T1000 (cell line): ENCODE measurements around the gene NOXO1.
"Not testable (repeated sequence)": the region's sequence is repeated elsewhere in the genome, so short reads cannot be mapped to it uniquely, and the experiment has no call there.

Experiments
- DNase-seq: peaks from one replicate; lab custom pipeline; 2025; ENCODE audit warnings: mixed read lengths; lab: John Stamatoyannopoulos, UW

The NOXO1 gene

DNA sequence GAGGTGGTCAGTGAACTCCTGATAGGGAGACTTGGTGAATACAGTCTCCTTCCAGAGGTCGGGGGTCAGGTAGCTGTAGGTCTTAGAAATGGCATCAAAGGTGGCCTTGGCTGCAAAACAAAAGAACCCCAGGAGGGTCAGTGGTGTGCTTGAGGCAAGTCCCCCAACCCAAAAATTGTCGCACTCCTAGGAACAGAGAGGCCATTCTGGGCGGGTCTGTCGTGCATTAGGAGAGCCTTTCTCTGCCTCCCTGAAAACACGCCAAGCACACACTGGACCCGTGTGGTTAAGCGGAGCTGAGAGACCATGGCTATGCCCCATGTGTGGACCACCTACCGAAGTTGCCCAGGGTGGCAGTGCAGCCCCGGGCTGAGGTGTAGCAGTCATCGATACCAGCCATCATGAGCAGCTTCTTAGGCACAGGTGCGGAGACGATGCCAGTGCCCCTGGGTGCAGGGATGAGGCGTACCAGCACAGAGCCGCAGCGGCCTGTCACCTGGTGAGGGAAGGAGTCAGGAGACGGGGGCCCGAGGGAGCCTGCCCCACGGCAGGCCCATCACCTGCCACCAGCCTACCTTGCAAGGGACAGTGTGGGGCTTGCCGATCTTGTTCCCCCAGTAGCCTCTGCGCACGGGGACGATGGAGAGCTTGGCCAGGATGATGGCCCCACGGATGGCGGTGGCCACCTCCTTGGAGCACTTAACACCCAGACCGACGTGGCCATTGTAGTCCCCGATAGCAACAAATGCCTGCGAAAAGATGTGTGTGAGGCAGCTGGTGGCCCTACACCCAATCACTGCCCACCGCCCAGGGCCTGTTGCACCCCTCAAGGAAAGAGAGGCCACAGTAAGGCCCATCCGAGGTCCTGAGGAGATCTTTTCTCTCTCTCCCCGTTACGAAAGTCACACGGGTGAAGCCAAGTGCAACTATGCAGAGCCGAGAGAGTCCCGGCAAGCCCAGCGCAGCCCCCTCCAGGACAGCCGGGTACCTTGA, 18.8 kb downstream of the NOXO1 start:
- not testable (repeated sequence) for DNase-seq

DNA sequence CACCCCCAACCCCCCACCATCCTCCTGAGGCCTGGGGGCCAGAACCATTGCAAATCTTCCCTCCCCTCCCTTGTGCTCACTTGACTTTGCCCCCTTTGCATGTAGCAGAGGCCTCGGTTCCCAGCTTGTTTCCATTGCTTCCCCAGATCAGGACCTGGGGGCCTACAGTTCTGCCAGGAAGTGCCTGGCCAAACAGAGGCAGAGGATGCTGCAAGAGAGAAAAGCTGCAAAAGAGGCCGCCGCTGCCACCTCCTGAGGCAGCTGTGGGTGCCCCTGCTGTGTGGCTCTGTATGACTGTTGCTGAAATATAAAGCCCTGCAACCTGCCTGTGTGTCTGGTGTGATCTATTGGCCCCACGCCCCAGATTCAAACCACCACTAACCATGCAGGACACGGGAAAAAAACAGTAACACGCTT, 19.6 kb downstream of the NOXO1 start:
- no peak for DNase-seq

DNA sequence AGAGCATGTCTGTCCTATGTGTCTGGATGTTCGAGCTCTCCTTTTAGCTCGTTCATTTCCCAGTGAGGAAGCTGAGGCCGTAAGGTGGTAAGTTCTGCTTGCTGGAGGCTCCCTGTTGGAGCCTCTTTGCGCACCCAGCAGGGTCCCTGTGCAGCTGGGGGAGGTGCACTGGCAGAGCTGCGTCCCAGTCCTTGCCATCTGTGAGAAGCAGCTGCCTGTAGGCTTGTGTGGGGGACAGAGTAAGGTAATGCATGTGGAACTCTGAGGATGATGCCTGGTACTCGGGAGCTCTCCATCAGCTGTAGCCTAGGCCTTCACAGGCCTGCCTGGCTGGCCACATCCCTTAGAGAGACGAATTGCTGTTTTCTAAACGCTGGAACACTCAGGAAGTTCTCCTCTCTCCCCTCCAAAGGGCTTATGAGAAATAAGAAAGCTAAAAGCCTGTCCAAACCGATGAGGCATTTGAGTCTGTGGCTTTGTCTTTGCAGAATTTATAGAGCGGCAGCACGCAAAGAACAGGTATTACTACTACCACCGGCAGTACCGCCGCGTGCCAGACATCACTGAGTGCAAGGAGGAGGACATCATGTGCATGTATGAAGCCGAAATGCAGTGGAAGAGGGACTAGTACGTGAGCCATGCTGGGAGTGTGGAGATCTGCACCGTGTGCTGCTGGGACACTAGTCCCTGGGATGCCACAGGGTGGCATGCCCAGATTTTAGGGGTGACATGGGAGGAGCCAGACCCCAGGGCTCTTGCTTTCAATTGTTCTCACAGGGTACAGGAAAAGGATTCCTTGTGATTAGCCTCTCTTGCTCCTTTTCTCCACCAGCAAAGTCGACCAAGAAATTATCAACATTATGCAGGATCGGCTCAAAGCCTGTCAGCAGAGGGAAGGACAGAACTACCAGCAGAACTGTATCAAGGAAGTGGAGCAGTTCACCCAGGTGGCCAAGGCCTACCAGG, 20.3 kb downstream of the NOXO1 start:
- no peak for DNase-seq

DNA sequence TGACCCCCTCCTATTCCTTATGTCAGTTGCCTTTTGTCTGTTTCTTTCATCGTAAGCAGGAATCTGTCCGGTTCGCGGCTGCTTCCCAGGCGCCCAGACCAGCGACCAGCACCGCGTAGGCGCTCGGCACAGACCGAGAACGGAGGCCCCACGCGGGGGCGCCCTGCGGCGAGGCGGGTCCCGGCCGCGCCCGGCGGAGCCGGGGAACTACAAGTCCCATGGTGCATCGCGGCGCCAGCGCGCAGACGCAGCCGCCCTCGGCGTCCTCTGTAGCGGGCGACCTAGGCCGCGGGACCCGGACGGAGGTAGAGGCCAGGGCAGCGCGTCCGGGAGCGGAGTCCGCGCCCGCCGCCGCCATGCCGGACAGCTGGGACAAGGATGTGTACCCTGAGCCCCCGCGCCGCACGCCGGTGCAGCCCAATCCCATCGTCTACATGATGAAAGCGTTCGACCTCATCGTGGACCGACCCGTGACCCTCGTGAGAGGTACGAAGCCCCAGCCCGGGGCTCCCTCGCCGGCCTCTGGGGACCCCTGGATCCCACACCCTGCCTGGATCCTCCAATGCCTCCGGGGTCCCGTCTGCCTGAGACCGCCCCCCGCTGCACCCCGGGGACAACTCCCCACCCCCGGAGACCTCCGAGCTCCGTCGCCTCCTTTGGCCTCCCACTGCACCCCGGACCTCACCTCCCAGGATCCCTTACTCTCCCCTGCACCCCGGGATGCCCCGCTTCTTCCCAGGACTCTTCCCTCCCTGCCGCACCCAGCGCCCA, 21.8 kb downstream of the NOXO1 start, which contains the start of gene NDUFB10:
Gene NDUFB10, plus strand, starts transcription at position 270 of the 771 bp plus-strand sequence. Its CDS starts 87 bp downstream, at position 357.
- DNase-seq, result peak; percentile 88

DNA sequence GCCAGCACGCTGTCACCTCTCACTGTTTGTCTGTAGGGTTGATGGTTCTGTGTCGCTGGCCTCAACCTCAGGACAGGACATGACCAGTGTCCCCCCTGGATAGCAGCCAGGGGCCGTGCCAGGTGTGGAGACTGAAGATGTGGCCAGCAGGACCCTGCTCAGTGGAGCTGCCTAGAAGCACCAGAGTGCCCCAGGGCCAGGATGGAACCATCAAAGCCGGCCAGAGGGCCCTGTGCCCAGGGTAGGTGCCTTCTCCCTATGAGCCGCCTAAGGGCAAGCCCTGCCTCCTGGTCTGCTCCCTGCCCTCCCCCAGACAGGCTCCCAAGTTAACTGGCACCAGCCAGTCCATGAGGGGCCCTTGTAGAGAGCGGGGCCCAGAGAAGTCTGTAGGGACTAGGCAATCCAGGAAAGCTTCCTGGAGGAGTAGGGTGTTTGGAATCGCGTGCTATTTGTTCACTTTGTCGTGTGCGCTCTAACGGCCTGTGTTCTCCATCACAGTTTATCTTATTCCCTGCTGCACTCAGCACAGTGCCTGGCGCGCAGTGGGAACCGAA, 22.5 kb downstream of the NOXO1 start:
- no peak for DNase-seq

DNA sequence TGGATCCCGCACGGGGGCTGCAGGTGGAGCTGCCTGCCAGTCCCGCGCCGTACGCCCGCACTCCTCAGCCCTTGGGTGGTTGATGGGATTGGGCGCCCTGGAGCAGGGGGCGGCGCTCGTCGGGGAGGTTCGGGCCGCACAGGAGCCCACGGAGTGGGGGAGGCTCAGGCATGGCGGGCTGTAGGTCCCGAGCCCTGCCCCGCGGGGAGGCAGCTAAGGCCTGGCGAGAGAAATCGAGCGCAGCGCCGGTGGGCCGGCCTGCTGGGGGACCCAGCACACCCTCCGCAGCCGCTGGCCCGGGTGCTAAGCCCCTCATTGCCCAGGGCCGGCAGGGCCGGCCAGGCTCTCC, 23.2 kb downstream of the NOXO1 start:
- DNase-seq, result not testable (repeated sequence)

DNA sequence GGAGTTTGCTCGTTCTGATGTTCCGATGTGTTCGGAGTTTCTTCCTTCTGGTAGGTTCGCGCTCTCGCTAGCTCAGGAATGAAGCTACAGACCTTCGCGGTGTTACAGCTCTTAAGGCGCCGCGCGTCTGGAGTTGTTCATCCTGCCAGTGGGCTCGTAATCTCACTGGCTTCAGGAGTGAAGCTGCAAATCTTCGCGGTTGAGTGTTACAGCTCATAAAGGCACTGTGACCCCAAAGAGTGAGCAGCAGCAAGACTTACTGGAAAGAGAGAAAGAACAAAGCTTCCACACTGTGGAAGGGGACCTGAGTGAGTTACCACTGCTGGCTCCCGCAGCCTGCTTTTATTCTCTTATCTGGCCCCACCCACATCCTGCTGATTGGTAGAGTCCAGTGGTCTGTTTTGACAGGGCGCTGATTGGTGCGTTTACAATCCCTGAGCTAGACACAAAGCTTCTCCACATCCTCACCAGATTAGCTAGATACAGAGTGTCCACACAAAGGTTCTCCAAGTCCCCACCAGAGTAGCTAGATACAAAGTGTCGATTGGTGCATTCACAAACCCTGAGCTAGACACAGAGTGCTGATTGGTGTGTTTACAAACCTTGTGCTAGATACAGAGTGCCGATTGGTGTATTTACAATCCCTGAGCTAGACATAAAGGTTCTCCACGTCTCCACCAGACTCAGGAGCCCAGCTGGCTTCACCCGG, 23.7 kb downstream of the NOXO1 start:
- DNase-seq, result peak; percentile 42

DNA sequence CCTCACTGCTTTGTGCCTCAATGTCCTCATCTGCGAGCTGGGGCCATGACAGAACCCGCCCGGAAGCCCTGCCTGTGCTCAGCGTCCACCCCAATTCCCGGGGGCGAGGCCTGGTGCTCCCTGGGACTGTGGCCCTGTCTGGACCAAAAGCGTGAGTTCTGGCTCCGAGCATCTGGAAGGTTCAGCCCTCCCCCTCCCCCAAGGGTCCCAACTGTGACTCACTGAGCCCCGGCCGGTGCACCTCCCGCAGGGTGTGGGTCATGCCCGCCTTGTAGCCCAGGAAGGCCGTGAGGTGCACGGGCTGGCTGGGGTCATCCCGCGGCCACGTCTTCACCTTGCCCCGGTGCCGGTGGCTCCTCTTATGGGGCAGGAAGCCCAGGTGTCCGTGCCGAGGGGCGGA, 27.5 kb downstream of the NOXO1 start:
- DNase-seq, result no peak

DNA sequence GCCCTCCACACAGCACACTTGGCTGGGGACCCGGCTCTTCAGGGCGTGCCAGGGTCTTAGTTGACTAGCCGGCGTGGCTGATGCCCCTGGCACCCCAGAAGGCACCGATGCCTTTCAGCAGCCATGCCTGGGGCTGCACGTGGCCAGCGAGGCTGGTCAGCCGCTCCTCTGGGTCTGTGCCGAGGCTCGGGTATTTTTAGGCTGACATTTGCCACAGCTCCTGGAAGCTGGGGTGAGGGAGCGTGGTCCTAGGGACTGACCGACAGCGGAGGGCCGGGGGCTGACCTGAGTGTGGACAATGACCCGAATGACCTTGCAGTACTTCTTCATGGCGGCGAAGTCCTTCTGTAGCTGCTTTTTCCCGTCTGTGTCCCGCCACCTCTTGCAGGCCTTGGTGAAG, 30.7 kb downstream of the NOXO1 start:
- DNase-seq, result no peak

DNA sequence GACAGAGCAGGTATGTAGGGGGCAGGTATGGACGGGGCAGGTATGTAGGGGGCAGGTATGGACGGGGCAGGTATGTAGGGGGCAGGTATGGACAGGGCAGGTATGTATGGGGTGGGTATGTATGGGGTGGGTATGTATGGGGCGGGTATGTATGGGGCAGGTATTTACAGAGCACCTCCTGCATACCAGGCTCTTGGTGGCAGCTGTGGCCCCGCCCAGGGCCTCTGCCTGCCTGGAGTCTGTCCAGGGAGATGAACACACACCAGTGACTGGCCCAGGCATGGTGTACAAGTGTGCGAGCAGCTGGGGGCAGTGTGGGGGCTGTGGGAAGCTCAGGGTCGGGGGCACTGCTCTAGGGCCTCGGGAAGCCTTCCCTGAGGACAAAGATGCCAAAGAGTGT, 31.2 kb downstream of the NOXO1 start:
- no peak for DNase-seq

DNA sequence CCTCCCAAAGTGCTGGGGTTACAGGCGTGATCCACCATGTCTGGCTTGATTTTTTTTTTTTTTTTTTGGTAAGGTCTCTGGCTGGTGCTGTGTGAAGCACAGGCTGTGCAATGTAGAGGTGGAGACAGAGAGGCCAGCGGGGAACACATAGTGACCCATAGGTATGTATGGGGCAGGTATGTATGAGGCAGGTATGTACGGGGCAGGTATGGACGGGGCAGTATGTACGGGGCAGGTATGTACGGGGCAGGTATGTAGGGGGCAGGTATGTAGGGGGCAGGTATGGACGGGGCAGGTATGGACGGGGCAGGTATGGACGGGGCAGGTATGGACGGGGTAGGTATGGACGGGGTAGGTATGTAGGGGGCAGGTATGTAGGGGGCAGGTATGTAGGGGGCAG, 31.8 kb downstream of the NOXO1 start:
- no peak for DNase-seq

DNA sequence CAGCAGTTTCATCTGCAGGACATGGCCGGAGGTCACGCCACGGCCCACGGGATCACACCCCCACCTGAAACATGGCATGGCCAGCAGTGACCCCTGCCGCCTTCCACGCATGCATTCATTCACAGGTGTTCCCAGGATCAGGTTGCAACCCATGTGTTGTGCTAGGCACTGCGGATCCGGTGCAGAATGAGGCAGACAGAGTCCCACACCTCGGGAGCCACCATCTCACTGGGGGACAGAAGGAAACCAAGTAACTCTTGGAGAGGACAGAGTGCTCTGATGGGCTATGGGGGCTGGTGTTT, 33.9 kb downstream of the NOXO1 start:
- DNase-seq, result no peak

DNA sequence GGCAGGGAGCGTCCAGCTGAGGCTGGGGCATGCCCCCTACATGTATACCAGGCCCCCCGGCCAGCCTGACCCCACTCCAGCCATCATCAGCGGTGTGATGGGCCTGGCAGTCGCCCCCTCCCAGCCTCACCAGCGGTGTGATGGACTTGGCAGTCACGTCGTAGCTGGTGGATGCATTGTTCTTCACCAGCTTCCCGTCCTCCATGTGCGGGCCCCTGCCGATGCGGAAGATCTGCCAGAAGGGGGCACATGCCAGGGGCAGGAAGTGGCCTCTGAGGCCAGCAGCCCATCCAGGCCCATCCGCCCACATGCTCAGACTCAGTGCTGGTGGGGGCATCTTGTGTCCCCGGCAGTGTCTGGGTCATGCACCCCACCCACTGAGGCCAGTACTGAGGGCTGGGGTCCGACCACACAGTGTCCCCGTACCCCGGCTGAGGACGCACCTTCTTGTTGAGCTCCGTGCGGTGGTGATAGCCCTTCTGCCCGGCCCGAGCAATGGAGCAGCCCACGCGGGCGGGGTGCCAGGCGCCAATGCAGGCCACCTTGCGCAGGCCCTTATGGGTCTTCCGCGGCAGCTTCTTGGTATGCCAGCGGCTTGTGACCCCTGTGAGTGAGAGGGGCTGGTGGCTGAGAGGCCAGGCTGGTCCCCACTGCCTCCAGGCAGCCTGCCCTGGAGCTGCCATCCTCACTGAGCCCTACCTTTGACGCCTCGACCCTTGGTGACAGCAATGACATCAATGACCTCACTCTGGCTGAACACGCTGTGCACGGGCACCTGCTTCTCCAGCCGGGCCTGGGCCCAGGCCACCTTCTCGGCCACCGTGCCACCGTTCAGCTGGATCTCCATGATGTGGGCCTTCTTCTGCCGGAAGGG, 34.5 kb downstream of the NOXO1 start:
- no peak for DNase-seq

DNA sequence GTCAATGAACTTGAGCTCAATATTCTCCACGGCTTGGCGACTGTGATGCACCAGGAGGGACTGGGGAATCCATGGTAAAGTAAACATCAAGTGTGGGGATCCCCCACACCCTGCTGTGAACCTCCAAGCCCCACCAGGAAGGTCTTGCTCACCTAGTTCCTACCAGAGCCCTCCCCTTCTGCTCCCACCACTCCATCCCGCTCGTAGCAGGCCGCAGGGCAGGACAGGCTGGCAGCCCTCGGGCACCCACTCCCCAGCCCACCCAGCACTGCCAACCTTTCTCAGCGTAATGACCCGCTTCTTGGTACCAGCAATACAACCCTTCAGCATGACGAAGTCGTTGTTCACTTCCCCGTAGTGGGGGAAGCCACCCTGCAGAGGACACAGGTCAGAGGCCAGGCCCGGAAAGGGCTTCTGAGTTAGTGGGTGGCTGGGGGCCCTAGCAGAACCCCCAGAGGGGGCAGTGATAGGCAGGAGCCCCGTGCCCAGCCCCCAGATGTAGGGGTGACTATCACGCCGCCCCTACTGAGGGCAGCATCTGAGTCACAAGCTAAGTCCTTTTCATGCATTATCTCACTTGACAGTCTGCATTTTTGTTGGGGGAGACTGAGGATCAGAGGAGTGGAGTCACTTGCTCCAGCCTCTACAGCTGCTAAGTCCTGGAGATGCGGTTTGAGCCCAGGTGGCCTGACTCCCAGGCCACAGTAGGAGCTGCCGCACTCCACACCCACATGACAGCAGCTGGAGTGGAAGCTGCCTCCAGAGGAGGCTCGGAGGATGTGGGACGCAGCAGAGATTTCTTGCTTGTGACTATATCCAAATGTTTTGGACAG, 35.5 kb downstream of the NOXO1 start:
- no peak for DNase-seq

DNA sequence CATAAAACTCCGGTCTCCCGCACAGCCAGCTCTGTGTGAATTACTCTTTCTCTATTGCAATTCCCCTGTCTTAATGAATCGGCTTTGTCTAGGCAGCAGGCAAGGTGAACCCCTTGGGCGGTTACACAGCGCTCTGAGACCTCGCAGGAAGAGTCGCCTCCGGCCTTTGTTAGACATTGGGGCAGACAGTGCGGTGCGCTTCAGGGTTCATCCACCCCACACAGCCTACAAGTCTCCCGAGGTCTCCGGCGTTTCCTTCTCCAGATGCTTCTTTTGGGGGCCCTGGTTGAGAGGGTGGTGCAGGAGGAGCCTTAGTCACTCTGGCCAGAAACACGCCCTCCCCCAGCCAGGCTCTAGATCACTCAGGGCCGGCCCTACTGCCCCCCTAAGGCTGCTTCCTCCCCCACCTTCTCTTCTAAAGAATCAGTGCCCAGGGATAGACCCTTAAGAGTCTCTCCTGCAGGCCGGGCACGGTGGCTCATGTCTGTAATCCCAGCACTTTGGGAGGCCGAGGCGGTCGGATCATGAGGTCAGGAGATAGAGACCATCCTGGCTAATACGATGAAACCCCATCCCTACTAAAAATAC, 36.6 kb downstream of the NOXO1 start:
- DNase-seq, result no peak

DNA sequence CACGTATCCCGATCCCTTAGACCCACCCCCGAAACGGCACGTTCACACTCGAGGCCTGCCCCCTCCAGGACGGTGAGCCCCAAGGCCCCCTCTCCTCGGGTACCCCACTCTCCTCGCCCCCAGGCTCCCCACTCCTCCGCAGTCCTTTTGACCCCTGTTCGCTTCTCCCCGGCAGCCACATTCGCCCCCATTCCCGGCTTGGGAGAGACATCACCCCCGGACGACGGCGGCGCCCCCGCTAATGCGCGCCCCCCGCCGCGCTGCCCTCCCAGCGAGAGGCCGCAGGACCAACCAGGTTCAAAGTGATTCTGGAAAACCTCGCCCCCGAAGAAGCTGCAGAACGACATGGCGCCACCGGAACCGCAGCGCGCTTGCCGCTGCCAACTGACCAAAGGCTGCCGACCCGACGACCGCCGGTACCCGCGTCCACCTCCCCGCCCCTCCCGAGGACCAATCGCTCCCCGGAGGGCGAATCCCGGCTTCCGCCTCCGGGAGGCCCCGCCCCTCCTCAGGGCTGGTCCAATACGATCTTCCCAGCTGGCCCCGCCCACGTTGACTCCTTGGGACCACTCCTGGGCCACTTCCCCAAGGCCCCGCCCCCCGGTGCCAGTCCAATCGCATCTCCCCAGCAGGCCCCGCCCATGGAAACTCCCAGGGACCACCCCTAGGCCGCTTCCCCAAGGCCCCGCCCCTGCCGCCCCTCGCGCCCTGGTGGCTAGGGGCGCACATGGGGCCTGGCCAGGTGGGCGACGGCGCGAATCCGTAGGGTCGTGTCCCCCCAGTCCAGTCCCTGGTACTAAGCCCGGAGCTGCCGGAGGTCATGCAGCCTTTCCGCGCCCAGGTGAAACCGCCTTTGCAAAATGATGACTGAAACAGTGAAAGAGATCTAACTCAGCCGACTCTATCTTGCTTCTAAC, 38.2 kb downstream of the NOXO1 start, which contains the start of gene MSRB1:
Gene MSRB1, minus strand, starts transcription at position 390 of the 917 bp plus-strand sequence. Its CDS starts 43 bp downstream, at position 347.
- DNase-seq, result peak; percentile 99

DNA sequence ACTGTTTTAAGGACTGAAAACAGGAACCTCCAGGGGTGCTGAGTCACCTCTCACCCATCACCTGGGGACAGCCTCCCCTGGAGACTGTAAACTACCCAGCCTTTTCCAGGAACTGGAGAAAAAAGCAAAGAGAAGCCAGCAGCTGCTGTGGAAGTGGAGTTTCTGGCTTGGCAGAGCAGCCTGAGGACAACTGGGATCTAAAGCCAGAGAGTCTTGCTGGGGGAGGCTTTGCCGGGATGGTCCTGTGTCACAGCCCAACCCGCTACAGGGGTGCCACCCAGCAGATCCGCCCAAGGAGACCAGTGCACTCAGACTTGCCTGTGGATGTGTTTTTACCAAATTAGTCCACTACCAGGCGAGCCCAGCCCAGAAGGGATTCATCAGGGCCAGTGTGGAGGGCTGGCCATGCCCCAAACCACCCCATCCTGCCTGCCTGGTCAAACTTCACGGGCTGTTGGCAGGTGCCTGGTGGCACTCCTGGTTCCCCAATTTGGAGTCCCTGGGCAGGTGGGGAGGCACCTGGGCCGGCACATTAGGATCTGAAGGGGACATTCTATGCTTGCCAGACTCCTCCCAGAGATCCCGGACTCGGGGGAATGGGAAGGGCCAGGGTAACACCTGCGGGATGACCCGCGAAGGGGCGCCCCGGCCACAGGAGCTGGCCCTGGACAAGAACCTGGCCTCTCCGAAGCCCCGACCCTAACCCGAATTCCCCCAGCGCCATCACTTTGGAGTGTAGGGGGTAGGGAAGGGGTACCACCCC, 39.0 kb downstream of the NOXO1 start:
- DNase-seq, result no peak
